MCF 10A (cell line): ENCODE results near the gene WASF2. TPM values are rescaled to one million over a fixed set of nuclear protein-coding genes. Genes with fewer than 3 reads are reported as not detected.
A peak's percentile ranks its signal among the peaks of the same experiment; 100 is the strongest.

Experiments
- BruUV-seq: library from RNA; stranded (reverse); fragments of 400-500 nt; replicated peaks from 2 replicates; lab custom pipeline; 2021; lab: Mats Ljungman, UMichigan
- CTCF ChIA-PET: fragments of 300-600 bp; sonication (Branson Sonifier 250); formaldehyde crosslinking; extraction: SDS; loops from one replicate; lab custom pipeline; 2021; ENCODE audit warnings: antibody characterized with exemption, inconsistent platforms; lab: Yijun Ruan, JAX
- POLR2A ChIA-PET: fragments of 300-600, 350-650 bp; sonication (Branson Sonifier 250); formaldehyde crosslinking; extraction: SDS; loops from one replicate; lab custom pipeline; 2020; ENCODE audit warnings: antibody characterized with exemption, inconsistent platforms; lab: Yijun Ruan, JAX
- DNase-seq: peaks from one replicate; pipeline ENCODE4 v3.0.0-alpha.2; 2018; ENCODE audit not compliant: unreplicated experiment
- H3K27ac Mint-ChIP-seq: one replicate; pipeline ENCODE4 v1.8.0; 2022; ENCODE audit warnings: mild to moderate bottlenecking, low read depth, mixed read lengths; ENCODE audit not compliant: unreplicated experiment
- H3K27me3 Mint-ChIP-seq: one replicate; pipeline ENCODE4 v1.8.0; 2022; ENCODE audit warnings: mixed read lengths; ENCODE audit not compliant: insufficient read depth, unreplicated experiment
- H3K36me3 Mint-ChIP-seq: one replicate; pipeline ENCODE4 v1.8.0; 2022; ENCODE audit warnings: mild to moderate bottlenecking, moderate library complexity, mixed read lengths; ENCODE audit not compliant: insufficient read depth, unreplicated experiment
- H3K4me1 Mint-ChIP-seq: one replicate; pipeline ENCODE4 v1.8.0; 2022; ENCODE audit warnings: mixed read lengths; ENCODE audit not compliant: insufficient read depth, unreplicated experiment
- H3K4me3 Mint-ChIP-seq: one replicate; pipeline ENCODE4 v1.8.0; 2022; ENCODE audit warnings: mild to moderate bottlenecking, moderate library complexity, mixed read lengths; ENCODE audit not compliant: unreplicated experiment
- H3K9me3 Mint-ChIP-seq: one replicate; pipeline ENCODE4 v1.8.0; 2022; ENCODE audit warnings: mixed read lengths; ENCODE audit not compliant: unreplicated experiment
- CTCF ChIP-seq: fragments of 200-600 bp; IDR thresholded peaks from one replicate; pipeline ENCODE4 v1.8.0; 2022; ENCODE audit warnings: antibody characterized with exemption, mild to moderate bottlenecking; ENCODE audit not compliant: unreplicated experiment
- intact Hi-C: fragments of 100-400 bp; cut with micrococcal nuclease; formaldehyde crosslinking; loops from 2 replicates; pipeline ENCODE4 v1.14.1; 2022
- total RNA-seq: library from RNA; stranded (reverse); gene quantifications from 2 replicates; pipeline ENCODE4 v1.2.3, GENCODE V29; 2022

The WASF2 gene
- total RNA-seq, 1 experiment from 2014 or later = 131 TPM

GRCh38 chr1:27367160-27367650, 122.8 kb downstream of the WASF2 start:
- ChIA-PET POLR2A (interaction anchor here (0.7 to 4.1 kb wide), 16 partner anchors 13 to 387 kb away, joined by 3 to 78 read pairs (median 8); partner anchors contain the start of genes CD164L2, FAM76A, IFI6 and SYTL1), CTCF (interaction anchor here (0.7 to 4.8 kb wide), 16 partner anchors 8 to 481 kb away, joined by 3 to 31 read pairs (median 8); partner anchors contain the start of genes CD164L2 and GPR3)
- no peak for DNase-seq
- peak overlapping the region; percentile 85 for H3K4me3 Mint-ChIP-seq
- intact Hi-C loops = loop anchor here (2.0 kb wide), 1 partner anchor 22 kb away; no protein-coding TSS in a partner anchor
- TF ChIP-seq CTCF = no peak
- H3K36me3 Mint-ChIP-seq = peaks cover 15% of the 10 kb centered on the region
- H3K4me1 Mint-ChIP-seq = peaks cover 12% of the 10 kb centered on the region
- peak overlapping the region; percentile 35 for H3K27ac Mint-ChIP-seq
- BruUV-seq = no TSS peak
- H3K27me3 Mint-ChIP-seq = no peaks in the 10 kb centered on the region
- no peaks in the 10 kb centered on the region for H3K9me3 Mint-ChIP-seq

GRCh38 chr1:27366411-27367159, 123.4 kb downstream of the WASF2 start, which contains the start of gene MAP3K6:
TSS of gene MAP3K6 (minus strand) at chr1:27366961. CDS start at chr1:27366597, 364 bp downstream.
- Mint-ChIP-seq H3K4me1 (peaks cover 12% of the 10 kb centered on the region), H3K27me3 (no peaks in the 10 kb centered on the region), H3K36me3 (peaks cover 15% of the 10 kb centered on the region), H3K4me3 (peak within 1 kb of the TSS; percentile 85), H3K27ac (peak within 1 kb of the TSS; percentile 96), H3K9me3 (no peaks in the 10 kb centered on the region)
- intact Hi-C loops = loop anchor here (1.0 to 2.0 kb wide), 2 partner anchors 22 to 23 kb away; no protein-coding TSS in a partner anchor
- no TSS peak for BruUV-seq
- CTCF ChIA-PET = interaction anchor here (0.7 to 4.8 kb wide), 20 partner anchors 9 to 480 kb away, joined by 3 to 31 read pairs (median 5); partner anchors contain the start of genes CD164L2 and GPR3
- POLR2A ChIA-PET = interaction anchor here (0.5 to 4.1 kb wide), 24 partner anchors 12 to 406 kb away, joined by 3 to 78 read pairs (median 4); partner anchors contain the start of genes CD164L2, FAM76A, IFI6 and STX12
- TF ChIP-seq CTCF = peak; percentile 4
- DNase-seq = peak; percentile 92

GRCh38 chr1:27366113-27366410, 123.9 kb downstream of the WASF2 start:
- peak overlapping the region; percentile 96 for H3K27ac Mint-ChIP-seq
- TF ChIP-seq CTCF = no peak
- H3K27me3 Mint-ChIP-seq = no peaks in the 10 kb centered on the region
- H3K4me3 Mint-ChIP-seq = peak overlapping the region; percentile 85
- ChIA-PET CTCF (interaction anchor here (1.0 to 4.8 kb wide), 15 partner anchors 9 to 149 kb away, joined by 3 to 31 read pairs (median 9); partner anchors contain the start of genes CD164L2 and GPR3), POLR2A (interaction anchor here (0.6 to 4.1 kb wide), 21 partner anchors 12 to 372 kb away, joined by 3 to 78 read pairs (median 5); partner anchors contain the start of genes AHDC1, CD164L2, FAM76A and SLC9A1)
- H3K9me3 Mint-ChIP-seq = no peaks in the 10 kb centered on the region
- H3K36me3 Mint-ChIP-seq = peaks cover 19% of the 10 kb centered on the region
- H3K4me1 Mint-ChIP-seq = peaks cover 12% of the 10 kb centered on the region
- DNase-seq = no peak
- intact Hi-C loops = loop anchor here (1.0 to 2.0 kb wide), 2 partner anchors 23 kb away; no protein-coding TSS in a partner anchor
- no TSS peak for BruUV-seq
